Fibroblast of the aortic adventitia (primary cell): ENCODE results near the gene EGFLAM. TPM values are rescaled to one million over a fixed set of nuclear protein-coding genes. Genes with fewer than 3 reads are reported as not detected.
A peak's percentile ranks its signal among the peaks of the same experiment; 100 is the strongest.

ENCODE experiments used
- DNase-seq: peaks from one replicate; pipeline ENCODE4 v3.0.0-alpha.2; 2010; ENCODE audit warnings: low read depth
- H3K4me3 ChIP-seq: 2 replicates; pipeline ENCODE4 v1.5.1; 2011; ENCODE audit warnings: low read depth, mild to moderate bottlenecking, control low read depth, low read length, moderate library complexity
- total RNA-seq: library from RNA; depleted of rRNA; stranded (reverse); fragments of >200 nt; gene quantifications from 2 replicates; pipeline ENCODE4 v1.2.3, GENCODE V29; 2012; ENCODE audit warnings: low replicate concordance
- TF ChIP-seq, protein P1 (sequence below): IDR thresholded peaks from 2 replicates; pipeline ENCODE4 v1.5.1; 2011; ENCODE audit warnings: mild to moderate bottlenecking, low read length, control low read depth, inconsistent platforms; ENCODE audit not compliant: insufficient read depth

Gene EGFLAM
- total RNA-seq, 1 donor, result 16.2 TPM

DNA sequence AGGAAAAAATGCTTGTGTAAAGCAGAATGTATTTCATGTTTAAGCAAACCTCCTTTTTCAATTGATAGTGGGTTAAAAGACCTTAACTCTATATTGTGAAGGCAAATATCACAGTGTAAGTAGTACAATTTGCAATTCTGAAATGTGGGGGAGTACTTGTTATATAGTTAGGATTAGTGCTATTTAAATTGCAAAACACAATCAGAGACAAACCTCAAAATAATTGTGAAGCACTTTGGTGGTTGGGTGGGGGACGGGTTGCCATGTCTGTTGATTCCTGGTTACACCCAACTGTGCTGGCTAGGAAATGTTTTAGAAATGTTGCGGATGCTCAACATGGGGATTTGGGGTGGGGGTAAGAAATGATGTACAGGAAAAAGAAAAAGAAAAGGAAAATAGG lies 37.4 kb downstream of the EGFLAM start:
- no peak overlapping the region for H3K4me3 ChIP-seq
- TF ChIP-seq, protein P1, sequence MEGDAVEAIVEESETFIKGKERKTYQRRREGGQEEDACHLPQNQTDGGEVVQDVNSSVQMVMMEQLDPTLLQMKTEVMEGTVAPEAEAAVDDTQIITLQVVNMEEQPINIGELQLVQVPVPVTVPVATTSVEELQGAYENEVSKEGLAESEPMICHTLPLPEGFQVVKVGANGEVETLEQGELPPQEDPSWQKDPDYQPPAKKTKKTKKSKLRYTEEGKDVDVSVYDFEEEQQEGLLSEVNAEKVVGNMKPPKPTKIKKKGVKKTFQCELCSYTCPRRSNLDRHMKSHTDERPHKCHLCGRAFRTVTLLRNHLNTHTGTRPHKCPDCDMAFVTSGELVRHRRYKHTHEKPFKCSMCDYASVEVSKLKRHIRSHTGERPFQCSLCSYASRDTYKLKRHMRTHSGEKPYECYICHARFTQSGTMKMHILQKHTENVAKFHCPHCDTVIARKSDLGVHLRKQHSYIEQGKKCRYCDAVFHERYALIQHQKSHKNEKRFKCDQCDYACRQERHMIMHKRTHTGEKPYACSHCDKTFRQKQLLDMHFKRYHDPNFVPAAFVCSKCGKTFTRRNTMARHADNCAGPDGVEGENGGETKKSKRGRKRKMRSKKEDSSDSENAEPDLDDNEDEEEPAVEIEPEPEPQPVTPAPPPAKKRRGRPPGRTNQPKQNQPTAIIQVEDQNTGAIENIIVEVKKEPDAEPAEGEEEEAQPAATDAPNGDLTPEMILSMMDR, result no peak
- no peak for DNase-seq

GRCh38 chr5:38297830-38298608 lies 39.7 kb downstream of the EGFLAM start:
- H3K4me3 ChIP-seq, result no peak overlapping the region
- DNase-seq, result no peak
- TF ChIP-seq, protein P1, result no peak

- no peak for DNase-seq
- TF ChIP-seq, protein P1, result no peak
- no peak overlapping the region for H3K4me3 ChIP-seq
These were observed 41.2 kb downstream of the EGFLAM start for GRCh38 chr5:38299585-38299984.

DNA sequence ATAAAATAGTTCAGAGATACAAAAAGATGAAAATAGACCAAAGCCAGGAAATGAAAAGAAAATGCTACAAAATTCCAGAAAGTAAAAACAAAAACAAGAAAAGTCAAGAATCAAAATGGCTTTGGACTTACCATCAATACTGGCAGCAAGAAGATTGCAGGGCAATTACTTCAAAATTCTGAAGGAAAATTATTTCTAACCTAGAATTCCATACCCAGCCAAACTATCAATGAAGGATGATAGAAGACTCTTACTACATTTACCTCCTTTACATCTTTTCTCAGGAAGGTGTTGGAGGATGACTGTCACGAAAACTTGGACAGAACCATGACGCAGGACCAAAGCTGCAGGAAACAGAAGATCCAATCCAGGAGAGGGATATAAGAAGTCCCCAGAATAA lies 46.8 kb downstream of the EGFLAM start:
- no peak for DNase-seq
- no peak overlapping the region for H3K4me3 ChIP-seq
- TF ChIP-seq, protein P1, result no peak

DNA sequence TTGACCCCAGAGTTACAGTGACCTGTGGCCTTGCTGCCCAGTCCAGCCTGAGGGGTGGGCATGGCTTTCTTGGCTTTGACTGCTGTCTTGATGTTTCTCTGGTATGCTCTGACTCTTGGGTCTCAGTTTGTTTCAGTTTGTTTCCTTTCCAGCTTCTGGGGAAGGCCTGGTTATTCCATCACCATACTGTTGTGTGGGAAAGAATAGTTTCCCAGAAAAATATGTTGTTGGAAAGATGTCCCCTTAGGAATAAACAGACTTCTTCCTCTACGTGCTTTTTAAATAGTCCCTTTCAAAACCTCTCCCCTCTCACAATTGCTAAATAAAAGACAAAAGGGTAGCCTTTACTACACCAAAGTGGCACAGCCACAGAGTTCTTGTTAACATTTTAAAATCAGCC lies 49.5 kb downstream of the EGFLAM start:
- DNase-seq, result no peak
- no peak overlapping the region for H3K4me3 ChIP-seq
- TF ChIP-seq, protein P1, result no peak

GRCh38 chr5:38316544-38317224 lies 58.3 kb downstream of the EGFLAM start:
- H3K4me3 ChIP-seq, result no peak overlapping the region
- DNase-seq, result peak; percentile 54
- TF ChIP-seq, protein P1, result no peak

GRCh38 chr5:38317868-38318267 lies 59.5 kb downstream of the EGFLAM start:
- TF ChIP-seq, protein P1, result no peak
- DNase-seq, result no peak
- H3K4me3 ChIP-seq, result no peak overlapping the region
